ENCODE results near the gene TSFM.

Gene TSFM

DNA sequence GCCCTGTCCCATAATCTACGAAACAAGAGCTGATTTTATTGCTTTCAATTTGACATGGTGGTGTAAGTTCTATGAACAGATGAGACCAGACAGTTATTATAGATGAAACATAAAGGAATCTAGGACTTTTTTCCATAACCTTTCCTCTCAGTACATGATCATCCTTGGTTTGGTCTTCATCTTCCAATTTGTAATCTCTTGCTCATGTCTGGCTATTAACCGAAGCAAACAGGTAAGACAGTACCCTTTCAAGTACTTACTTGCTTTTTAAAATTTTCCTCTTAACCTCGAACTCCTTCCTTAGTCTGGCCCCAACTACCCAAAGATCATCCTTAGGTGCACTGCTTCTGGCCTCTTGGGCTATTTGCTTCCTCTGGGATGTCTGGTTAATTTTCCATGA lies 36.6 kb upstream of the TSFM start:
- DNase-seq (ENCODE audit: low read depth), result no peak

DNA sequence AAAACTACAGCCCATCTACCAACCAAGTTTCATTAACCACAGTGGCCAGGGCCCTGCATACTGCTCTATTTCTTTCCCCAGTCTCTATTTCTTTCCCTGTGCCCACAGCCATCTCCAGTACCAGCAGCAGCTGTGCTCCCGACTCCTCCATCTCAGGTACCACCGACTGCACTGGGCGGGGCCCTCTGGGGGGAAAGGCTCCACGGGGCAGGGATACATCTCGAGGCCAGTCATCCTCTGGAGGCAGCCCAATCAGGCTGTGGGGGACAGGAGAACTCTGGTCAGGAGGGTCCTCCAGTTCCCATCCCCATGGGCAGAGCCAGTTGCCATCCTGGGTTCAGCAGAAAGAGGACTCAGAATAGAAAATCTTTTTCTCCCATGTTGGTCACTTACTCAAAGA lies 33.5 kb upstream of the TSFM start:
- no peak for DNase-seq (ENCODE audit: low read depth)

DNA sequence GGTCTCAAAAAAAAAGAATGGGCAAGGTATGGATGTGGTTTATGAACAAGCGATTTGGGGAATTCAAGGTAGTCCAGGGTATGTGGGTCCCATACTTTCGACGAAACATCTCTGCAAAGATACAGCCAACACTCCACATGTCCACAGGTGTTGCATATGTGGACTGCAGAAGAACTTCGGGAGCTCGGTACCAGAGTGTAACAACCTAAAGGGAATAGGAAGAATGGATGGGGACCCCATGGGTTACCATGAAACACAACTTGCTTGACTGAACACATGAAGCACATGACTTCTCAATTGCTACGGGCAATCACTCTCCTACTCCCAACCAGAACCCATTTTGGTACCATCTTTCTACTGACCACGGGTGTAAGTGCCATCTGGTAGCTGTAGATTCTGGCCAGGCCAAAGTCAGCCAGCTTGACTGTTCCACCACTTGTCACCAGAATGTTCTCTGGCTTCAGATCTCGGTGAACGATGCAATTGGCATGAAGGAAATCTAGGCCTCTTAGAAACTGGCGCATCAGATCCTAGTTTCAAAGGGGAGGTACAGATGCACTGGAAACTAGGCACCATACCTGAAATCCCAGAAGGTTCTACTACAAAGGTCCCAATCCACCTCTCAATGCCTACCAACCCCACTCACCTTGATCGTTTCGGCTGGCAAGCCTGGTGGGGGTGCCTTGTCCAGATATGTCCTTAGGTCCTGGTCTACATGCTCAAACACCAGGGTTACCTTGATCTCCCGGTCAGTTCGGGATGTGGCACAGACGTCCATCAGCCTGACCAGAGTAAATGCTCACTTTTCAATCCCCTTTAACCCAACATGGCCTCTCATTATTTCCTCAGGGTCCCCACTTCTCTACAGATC lies 31.8 kb upstream of the TSFM start:
- DNase-seq (ENCODE audit: low read depth), result no peak

DNA sequence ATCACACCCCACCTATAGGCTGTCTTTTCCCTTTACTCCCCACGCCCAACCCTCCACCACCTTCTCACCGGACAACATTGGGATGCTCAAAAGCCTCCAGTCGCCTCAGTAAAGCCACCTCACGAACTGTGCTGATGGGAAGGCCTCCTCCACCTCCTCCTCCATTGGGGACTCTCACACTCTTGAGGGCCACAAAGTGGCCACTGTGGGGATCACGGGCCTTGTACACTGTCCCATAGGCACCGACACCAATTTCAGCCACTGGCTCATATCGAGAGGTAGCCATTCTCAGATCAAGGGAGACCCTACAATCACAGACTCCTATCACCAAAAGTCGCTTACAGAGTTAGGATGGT lies 31.2 kb upstream of the TSFM start:
- no peak for DNase-seq (ENCODE audit: low read depth)

DNA sequence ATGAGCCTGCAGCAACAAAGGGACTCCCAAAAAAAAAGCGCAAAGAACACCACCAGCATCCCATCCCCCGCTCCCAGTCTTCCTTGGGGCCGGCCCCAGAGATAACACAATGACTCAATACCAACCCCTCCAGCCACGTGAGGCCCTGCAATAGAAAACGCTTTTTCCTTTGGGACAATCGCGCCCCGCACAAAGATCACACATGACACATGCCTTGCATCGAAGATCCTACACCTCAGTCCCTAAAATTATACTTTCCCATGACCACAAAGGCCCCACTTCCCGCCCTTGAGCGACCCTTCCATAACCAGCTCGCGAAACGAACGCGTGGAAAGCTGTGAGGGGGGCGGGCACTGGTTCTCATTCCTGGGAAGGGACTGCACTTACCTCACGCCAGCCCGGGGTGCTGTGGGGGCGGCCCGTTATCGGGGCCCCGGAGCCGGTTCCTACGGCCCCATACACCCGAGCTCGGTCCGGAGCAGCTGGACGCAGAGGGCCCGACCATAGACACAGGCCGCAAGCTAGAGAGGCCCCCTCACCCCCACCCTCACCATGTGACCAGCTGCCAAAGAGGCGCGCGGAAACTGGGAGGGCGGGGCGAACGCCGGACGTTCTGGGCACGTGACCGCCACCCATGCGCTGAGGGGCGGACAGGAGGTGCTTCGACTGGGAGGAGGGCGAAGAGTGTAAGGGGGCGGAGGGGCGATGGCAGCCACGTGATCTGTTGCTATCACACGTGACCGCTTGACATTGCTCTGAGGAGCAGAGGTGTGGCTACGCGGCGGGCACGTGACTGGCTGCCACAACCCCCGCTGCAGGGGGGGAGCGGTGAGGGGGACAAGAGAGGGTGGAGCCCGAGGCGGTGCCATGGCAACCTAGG lies 30.6 kb upstream of the TSFM start, which contains the start of gene CDK4:
Gene CDK4 (minus strand): TSS at position 523 of the 880 bp plus-strand sequence. CDS start 593 bp downstream, outside the sequence.
- peak; percentile 100 for DNase-seq (ENCODE audit: low read depth)

DNA sequence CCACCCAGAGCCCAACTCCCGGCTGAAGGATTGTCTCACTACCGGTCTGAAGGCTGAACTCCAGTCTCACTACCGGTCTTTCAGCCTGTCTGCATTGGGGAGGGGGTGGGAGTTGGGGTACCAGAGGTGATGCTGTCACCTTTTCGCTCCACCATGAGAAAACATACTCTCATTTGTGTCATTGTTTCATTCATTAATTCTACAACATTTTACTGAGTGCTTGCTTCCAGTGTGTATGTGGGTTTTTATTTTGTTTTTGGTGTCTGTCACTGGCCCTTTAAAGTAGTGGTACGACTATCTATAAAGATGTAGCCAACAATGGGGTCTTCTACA lies 30.0 kb upstream of the TSFM start:
- DNase-seq (ENCODE audit: low read depth), result no peak

DNA sequence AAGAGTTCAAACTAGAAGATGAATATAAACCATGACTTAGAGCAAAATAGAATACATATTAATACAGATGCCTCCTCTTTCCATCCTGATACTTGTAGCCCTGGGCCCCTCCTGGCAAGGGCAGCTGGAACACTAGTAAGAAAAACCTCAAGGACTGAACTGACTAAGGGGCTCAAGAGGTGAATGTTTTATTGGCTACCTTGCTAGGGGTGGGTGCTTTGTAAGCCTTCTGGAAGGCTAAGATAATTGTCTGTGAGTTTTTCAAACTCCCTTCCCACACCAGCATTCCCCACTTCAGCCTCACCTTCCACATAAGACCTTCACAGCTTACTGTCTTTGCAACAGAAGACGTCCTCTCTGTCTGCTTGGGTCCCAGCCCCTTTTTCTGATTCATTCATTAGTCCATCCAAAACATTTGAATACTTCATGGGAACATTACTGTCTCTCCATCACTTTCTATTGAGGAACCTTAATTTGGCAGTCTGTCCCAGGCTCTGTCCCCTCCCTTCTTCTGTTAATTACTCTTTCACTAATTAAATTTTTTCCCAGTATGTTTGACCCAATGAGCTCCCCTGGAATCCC lies 28.7 kb upstream of the TSFM start:
- DNase-seq (ENCODE audit: low read depth), result no peak

DNA sequence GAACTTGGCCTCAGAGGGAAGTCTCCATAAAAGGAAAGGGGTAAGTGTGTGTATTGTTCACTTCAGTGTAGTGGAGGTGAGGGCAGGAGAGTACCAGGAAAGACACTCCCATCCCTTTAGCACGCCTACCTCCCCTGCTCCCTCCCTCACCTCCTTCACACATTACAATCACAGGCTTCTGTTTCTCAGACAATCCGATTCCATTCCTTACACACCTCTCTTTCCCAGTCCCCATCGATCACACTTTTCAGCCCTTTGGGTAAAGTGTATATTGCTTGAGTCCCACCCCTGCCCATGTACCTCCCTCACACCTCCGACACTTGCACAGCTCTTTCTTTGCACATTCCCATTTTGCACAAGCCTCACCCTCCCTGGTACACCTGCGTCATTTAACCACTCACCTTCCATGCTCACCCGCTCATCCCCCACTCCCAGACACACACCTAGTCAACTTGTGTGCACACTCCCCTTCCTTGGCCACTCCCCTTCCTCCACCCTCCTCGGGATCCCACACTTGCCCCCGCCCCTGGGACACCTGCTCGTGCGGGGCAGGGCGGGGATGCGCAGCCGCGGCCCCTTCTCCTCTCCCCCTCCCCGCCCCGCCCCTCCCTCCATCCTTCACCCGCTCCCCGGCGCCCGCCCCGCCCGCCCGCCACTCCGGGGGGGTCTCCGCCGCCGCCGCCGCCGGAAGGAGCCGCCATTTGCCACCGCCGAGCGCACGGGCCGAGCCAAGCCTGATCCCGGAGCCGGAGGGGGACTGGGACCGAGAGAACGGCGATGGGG lies 28.0 kb upstream of the TSFM start, which contains the start of gene MARCHF9:
Gene MARCHF9 (plus strand): TSS at position 693 of the 783 bp plus-strand sequence. CDS start 426 bp downstream, outside the sequence.
- no peak for DNase-seq (ENCODE audit: low read depth)

DNA sequence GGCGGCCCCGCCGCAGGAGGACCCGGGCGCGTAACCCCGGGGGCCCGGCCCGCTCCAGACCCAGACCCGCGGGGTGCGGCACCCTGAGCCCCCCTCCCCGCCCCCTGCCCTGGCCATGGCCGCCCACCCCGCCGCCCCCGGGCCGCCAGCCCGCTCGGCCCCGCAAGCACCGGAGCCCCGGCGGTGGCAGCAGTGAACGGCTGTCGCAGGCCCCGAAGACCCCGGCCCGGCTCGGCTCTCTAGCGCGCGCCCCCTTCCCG lies 27.5 kb upstream of the TSFM start:
- DNase-seq (ENCODE audit: low read depth), result no peak

DNA sequence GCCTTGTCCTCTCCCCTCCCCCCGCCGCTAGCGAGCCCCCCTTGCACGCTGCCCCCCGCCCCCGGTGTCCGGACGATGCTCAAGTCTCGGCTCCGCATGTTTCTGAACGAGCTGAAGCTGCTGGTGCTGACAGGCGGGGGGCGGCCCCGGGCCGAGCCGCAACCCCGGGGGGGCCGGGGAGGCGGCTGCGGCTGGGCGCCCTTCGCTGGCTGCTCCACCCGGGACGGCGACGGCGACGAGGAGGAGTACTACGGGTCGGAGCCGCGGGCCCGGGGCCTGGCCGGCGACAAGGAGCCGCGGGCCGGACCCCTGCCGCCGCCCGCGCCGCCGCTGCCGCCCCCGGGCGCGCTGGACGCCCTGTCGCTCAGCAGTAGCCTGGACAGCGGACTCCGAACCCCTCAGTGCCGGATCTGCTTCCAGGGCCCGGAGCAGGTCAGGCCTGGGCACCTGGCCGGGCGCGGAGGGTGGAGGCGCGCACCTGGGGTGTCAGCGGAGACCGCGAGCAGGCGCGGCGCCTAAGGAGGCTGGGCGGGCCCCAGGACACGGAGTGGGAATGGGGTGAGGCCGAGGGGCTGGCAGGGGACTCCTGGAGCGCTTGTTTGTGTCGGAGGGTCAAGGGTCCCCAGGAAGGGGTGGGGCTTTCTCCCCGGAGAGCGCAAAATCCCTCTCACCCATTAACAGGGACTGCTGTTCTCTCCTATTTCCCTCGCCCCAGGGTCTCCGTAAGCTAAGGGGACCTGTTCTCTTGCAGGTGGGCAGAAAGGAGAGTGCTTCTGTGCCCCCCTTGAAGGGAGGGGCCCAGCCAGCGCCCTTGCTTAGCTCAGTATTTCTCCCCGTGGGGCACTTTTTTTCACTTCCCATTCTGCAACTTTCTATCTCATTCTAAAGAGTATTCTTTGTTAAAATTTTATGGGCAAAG lies 26.9 kb upstream of the TSFM start:
- no peak for DNase-seq (ENCODE audit: low read depth)

DNA sequence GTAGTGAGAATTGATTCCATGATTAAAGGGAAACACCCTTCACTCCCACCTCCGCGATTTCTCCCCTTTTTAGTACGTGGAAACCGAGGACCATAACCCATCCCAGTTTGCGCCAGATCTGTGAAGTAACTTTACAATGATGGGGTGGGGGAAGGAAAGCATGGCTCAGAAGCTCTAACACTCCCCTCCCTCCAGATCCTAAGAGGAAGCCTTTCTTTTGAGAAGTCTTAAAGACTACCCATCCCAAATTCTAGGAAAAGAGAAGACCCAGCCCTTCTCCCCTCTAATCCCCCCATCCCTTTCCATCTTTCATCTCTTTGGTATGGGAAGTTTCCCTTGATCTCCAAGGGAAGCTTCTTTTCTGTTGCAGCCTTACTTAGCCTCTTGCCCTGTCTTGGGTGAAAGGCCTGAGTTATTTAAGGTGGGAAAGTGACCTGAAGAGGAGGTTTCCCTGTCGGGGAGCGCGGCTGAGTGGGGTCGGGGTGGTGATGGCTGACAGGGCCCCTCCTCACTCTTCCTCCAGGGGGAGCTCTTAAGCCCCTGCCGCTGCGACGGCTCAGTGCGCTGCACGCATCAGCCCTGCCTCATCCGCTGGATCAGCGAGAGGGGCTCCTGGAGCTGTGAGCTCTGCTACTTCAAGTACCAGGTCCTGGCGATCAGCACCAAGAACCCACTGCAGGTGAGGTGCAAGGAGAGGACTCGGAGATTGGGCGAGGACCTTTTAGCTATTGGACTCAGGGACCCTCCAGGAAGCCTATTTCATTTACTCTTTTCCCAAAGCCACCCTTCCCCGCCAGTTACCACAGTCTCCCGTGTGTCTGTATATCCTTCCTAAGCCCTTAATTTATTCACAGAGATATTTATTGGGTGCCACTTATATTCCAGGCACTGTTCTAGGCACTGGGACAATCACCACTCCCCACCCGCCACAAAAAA lies 25.9 kb upstream of the TSFM start:
- DNase-seq (ENCODE audit: low read depth), result no peak

DNA sequence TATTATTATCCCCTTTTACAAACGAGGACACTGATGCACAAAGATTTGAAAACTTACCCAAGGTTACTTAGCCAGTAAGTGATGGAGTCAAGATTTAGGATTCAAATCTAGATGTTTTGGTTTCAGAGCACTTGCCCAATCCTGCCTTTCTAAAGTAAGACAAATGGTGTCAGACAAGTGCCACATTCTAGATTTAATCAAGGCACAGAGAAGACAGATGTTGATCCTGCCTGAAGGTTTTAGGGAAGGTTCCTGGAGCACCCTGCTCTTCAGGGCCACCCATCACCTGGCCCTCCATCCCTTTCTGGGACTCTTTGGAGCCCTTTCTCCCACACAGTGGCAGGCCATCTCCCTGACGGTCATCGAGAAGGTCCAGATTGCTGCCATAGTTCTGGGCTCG lies 24.8 kb upstream of the TSFM start:
- DNase-seq (ENCODE audit: low read depth), result no peak

DNA sequence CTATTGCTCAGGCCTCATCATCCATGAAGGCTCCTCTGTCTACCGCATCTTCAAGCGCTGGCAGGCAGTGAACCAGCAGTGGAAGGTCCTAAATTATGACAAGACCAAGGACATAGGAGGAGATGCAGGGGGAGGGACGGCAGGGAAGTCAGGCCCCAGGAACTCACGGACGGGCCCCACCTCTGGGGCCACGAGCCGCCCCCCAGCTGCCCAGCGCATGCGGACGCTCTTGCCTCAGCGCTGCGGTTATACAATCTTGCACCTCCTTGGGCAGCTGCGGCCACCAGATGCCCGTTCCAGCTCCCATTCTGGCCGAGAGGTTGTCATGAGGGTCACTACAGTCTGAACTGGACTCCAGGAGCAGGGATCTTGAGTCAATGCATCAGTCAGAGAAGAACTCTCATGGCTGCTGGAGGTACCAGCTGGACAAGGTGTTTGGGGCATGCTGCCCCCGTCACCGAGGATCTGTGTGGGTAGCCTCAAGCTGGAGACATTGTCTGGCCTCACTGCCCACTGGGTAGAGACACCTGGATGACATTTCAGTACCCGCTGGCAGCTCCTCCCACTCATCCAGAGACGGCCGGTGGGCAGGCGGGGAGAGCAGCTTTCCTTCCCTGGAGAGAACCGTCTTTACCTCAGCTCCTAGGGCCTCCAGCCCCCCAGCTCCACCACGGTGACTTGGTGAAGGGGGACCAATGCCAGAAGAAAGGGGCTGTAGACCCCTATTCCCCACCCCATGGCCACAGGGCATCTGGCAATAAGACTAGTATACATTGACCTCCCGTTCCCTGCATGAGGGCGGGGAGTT lies 23.8 kb upstream of the TSFM start:
- DNase-seq (ENCODE audit: low read depth), result no peak

DNA sequence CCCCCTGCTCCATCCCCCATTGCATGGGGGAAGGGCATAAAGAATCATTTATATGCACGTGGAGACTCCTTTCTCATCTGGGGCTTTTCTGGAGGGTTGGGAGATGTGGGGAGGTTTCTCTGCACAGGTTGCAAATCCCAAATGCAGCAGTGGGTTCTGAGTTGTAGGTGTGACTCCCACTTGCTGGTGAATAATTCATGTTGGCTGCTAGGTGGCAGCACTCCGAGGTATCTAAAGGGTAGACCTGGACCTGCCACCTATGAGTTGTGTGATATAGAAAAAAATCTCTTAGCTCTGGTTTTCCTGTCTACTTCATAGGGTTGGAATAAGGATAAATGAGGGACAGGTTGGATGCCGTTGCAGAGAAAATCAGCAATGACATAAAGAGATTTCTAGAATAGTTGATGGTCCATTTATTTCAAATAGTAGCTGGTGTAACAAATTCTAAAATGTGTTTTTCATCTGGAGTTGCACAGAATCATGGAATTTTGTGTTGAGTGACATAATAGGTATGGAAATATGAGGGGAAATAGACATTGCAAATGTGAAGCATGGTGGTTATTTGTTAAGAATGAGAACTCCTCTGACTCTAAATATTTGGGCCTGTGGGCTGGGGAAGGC lies 23.1 kb upstream of the TSFM start:
- DNase-seq (ENCODE audit: low read depth), result no peak

DNA sequence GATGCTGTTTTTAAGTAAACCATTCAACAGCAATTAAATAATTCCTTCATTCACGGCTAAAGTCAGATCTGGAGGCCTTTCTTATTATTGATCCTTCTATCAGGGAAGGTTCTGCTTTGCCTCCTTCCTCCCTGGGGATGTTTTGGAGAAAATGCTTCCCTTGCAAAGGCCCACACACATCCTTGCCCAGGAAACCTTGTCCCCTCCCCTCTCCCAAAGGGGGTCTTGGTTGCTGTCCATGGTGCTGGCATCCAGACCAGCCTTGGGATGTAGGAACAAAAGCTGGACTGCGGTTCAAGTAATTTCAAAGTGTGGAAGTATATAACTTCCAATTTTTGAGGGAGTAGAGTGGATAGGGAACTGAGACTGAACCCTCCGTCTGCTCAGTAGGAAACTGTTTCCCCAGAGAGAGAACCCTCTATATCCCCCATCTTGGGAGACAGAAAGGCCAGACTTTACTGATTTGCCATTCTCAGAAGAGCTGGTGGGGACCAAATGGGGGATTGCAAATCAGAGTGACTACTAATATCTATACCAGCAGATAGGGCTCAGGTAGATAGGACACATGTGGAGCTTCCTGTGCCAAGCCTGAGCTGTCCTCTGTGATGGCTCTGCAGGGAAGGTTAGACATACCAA lies 22.1 kb upstream of the TSFM start:
- DNase-seq (ENCODE audit: low read depth), result no peak

DNA sequence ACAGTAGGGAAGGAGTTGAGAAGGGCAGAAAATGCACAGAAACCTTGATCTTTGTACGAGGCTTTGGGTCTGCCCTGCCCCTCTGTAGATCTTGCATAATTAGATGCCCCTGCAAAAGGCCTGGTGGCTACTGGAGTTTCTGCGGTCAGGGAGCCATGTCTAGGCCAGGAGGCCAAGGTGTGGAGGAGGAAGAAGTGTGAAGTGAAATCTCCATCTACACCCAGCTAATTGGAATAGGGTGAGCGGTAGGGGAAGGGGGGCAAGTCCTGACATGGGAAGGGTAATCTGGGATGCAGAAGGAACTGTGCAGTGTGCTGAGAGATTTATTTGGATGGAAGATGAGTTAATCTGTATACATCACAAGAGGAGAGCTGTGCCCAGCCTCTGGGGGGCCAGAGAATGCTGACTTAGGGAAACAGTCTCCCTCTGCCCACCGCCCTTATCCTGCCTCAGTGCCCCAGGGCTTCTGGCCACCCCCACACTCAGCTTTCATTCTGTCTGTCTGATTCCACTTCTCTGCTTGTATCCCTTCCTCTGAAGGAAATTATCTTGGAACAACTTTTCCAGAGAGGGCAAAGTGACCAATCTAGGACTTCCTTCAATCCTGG lies 21.1 kb upstream of the TSFM start:
- DNase-seq (ENCODE audit: low read depth), result no peak

DNA sequence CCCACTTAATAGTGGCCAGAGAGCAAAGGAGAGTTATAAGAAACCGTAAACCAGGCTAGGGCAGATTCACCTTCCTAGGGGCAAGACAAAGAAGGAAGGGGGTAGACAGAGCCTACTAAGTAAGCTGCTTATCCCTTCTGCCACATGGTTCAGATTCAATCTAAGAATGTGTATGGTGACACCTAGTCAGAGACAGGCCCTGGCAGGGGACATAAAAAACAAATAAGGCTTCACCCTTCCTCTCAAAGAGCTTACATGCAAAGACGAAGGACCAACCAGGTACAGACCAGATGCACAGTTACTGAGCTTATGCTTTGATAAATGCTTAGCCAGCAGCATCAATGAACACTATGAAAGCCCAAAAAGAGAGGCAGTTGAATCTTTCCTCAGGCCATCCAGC lies 20.1 kb upstream of the TSFM start:
- no peak for DNase-seq (ENCODE audit: low read depth)

Data from EH (cell line).